Ovary (tissue), 3 donors: ENCODE measurements around the gene MRPL4.

Experiments used
- EP300 ChIP-seq: sonication (generic); formaldehyde crosslinking; IDR thresholded peaks from one replicate; pipeline ENCODE4 v1.6.1; 2017; ENCODE audit warnings: antibody characterized with exemption
- POLR2A ChIP-seq: fragments of 450-650 bp; IDR thresholded peaks from one replicate; pipeline ENCODE4 v1.6.1; 2017; ENCODE audit warnings: antibody characterized with exemption, mild to moderate bottlenecking, moderate library complexity
- TF ChIP-seq, protein P1 (sequence below), 3 donors: fragments of 450-650 bp in 2 of 3; fragments of 200-600 bp in 1 of 3; IDR thresholded peaks; one replicate each; pipeline versions ENCODE4 v1.5.1 to v1.8.0; 2016 to 2022; ENCODE audit warnings: antibody characterized with exemption in 3 of 3, mild to moderate bottlenecking in 1 of 3
- donor health status: DM: no; HTN: no; CAD: no.

DNA sequence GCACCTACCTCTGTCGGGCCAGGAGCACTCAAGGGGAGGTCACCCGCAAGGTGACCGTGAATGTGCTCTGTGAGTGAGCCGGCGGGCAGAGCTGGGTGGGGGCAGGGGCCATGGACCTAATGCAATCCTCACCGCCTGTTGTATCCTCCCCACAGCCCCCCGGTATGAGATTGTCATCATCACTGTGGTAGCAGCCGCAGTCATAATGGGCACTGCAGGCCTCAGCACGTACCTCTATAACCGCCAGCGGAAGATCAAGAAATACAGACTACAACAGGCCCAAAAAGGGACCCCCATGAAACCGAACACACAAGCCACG, 32.9 kb downstream of the MRPL4 start:
- no peak for TF ChIP-seq POLR2A
- TF ChIP-seq, protein P1, sequence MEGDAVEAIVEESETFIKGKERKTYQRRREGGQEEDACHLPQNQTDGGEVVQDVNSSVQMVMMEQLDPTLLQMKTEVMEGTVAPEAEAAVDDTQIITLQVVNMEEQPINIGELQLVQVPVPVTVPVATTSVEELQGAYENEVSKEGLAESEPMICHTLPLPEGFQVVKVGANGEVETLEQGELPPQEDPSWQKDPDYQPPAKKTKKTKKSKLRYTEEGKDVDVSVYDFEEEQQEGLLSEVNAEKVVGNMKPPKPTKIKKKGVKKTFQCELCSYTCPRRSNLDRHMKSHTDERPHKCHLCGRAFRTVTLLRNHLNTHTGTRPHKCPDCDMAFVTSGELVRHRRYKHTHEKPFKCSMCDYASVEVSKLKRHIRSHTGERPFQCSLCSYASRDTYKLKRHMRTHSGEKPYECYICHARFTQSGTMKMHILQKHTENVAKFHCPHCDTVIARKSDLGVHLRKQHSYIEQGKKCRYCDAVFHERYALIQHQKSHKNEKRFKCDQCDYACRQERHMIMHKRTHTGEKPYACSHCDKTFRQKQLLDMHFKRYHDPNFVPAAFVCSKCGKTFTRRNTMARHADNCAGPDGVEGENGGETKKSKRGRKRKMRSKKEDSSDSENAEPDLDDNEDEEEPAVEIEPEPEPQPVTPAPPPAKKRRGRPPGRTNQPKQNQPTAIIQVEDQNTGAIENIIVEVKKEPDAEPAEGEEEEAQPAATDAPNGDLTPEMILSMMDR (IDR thresholded peaks at IDR 0.05): no peak
- no peak for TF ChIP-seq EP300
